Measurements from ENCODE around the gene NFE2L1.

Gene NFE2L1

GRCh38 chr17:48102043-48102750 lies 54.0 kb downstream of the NFE2L1 start:
- H3K4me3 ChIP-seq (ENCODE audit: low read depth, low read length): peak overlapping the region; percentile 69

GRCh38 chr17:48102798-48103715 lies 54.9 kb downstream of the NFE2L1 start:
- 0 out of 2 replicates have a peak, but pooled peaks cover 3% of the 10 kb centered on the region for H3K4me1 ChIP-seq (ENCODE audit: control insufficient read depth, insufficient read depth, low read length)
- H3K27me3 ChIP-seq (ENCODE audit: control insufficient read depth, insufficient read depth, low read length): no peaks in the 10 kb centered on the region
- H3K9ac ChIP-seq (ENCODE audit: low read length): no peak overlapping the region
- H3K9me3 ChIP-seq (ENCODE audit: control insufficient read depth, insufficient read depth, low read depth, low read length): 0 out of 2 replicates have a peak, but pooled peaks cover 3% of the 10 kb centered on the region
- H3K36me3 ChIP-seq (ENCODE audit: control insufficient read depth, insufficient read depth, low read length): no peaks in the 10 kb centered on the region
- H3K4me3 ChIP-seq (ENCODE audit: low read depth, low read length): no peak overlapping the region
- no peak overlapping the region for H3K27ac ChIP-seq (ENCODE audit: low read depth, low read length)

More at GRCh38 chr17:48102043-48102750, 54.0 kb downstream of the NFE2L1 start:
- H3K36me3 ChIP-seq (ENCODE audit: control insufficient read depth, insufficient read depth, low read length): no peaks in the 10 kb centered on the region
- H3K27me3 ChIP-seq (ENCODE audit: control insufficient read depth, insufficient read depth, low read length): no peaks in the 10 kb centered on the region
- H3K4me1 ChIP-seq (ENCODE audit: control insufficient read depth, insufficient read depth, low read length): 0 out of 2 replicates have a peak, but pooled peaks cover 3% of the 10 kb centered on the region
- H3K9ac ChIP-seq (ENCODE audit: low read length): no peak overlapping the region
- no peak overlapping the region for H3K27ac ChIP-seq (ENCODE audit: low read depth, low read length)
- 0 out of 2 replicates have a peak, but pooled peaks cover 3% of the 10 kb centered on the region for H3K9me3 ChIP-seq (ENCODE audit: control insufficient read depth, insufficient read depth, low read depth, low read length)

GRCh38 chr17:48104440-48104839 lies 56.3 kb downstream of the NFE2L1 start:
- H3K9me3 ChIP-seq (ENCODE audit: control insufficient read depth, insufficient read depth, low read depth, low read length): 0 out of 2 replicates have a peak, but pooled peaks cover 3% of the 10 kb centered on the region

GRCh38 chr17:48106802-48107136 lies 58.6 kb downstream of the NFE2L1 start:
- no peaks in the 10 kb centered on the region for H3K36me3 ChIP-seq (ENCODE audit: control insufficient read depth, insufficient read depth, low read length)
- no peak overlapping the region for H3K27ac ChIP-seq (ENCODE audit: low read depth, low read length)
- peaks cover 4% of the 10 kb centered on the region; the same call in 1 of the 2 replicates for H3K4me1 ChIP-seq (ENCODE audit: control insufficient read depth, insufficient read depth, low read length)
- H3K4me3 ChIP-seq (ENCODE audit: low read depth, low read length): peak overlapping the region; percentile 89
- no peaks in the 10 kb centered on the region for H3K27me3 ChIP-seq (ENCODE audit: control insufficient read depth, insufficient read depth, low read length)
- H3K9ac ChIP-seq (ENCODE audit: low read length): peak overlapping the region; percentile 80
- 0 out of 2 replicates have a peak, but pooled peaks cover 3% of the 10 kb centered on the region for H3K9me3 ChIP-seq (ENCODE audit: control insufficient read depth, insufficient read depth, low read depth, low read length)

More at GRCh38 chr17:48104440-48104839, 56.3 kb downstream of the NFE2L1 start:
- Histone ChIP-seq H3K4me1 (ENCODE audit: control insufficient read depth, insufficient read depth, low read length) (peaks cover 6% of the 10 kb centered on the region; the same call in 1 of the 2 replicates), H3K4me3 (ENCODE audit: low read depth, low read length) (no peak overlapping the region), H3K27ac (ENCODE audit: low read depth, low read length) (no peak overlapping the region), H3K36me3 (ENCODE audit: control insufficient read depth, insufficient read depth, low read length) (no peaks in the 10 kb centered on the region), H3K9ac (ENCODE audit: low read length) (no peak overlapping the region), H3K27me3 (ENCODE audit: control insufficient read depth, insufficient read depth, low read length) (no peaks in the 10 kb centered on the region)

GRCh38 chr17:48107137-48108055 lies 59.2 kb downstream of the NFE2L1 start, which contains the start of gene SNX11:
TSS of gene SNX11 (plus strand) at chr17:48107766. CDS start at chr17:48112044, 4,278 bp downstream.
- H3K9ac ChIP-seq (ENCODE audit: low read length): peak within 1 kb of the TSS; percentile 80
- H3K27ac ChIP-seq (ENCODE audit: low read depth, low read length): peak within 1 kb of the TSS; percentile 35
- no peaks in the 10 kb centered on the region for H3K36me3 ChIP-seq (ENCODE audit: control insufficient read depth, insufficient read depth, low read length)
- peaks cover 4% of the 10 kb centered on the region; the same call in 1 of the 2 replicates for H3K4me1 ChIP-seq (ENCODE audit: control insufficient read depth, insufficient read depth, low read length)
- H3K9me3 ChIP-seq (ENCODE audit: control insufficient read depth, insufficient read depth, low read depth, low read length): 0 out of 2 replicates have a peak, but pooled peaks cover 3% of the 10 kb centered on the region
- no peaks in the 10 kb centered on the region for H3K27me3 ChIP-seq (ENCODE audit: control insufficient read depth, insufficient read depth, low read length)
- H3K4me3 ChIP-seq (ENCODE audit: low read depth, low read length): peak within 1 kb of the TSS; percentile 89

GRCh38 chr17:48110761-48111160 lies 62.6 kb downstream of the NFE2L1 start:
- Histone ChIP-seq H3K9me3 (ENCODE audit: control insufficient read depth, insufficient read depth, low read depth, low read length) (no peaks in the 10 kb centered on the region), H3K36me3 (ENCODE audit: control insufficient read depth, insufficient read depth, low read length) (peaks cover 15% of the 10 kb centered on the region), H3K9ac (ENCODE audit: low read length) (no peak overlapping the region), H3K27ac (ENCODE audit: low read depth, low read length) (no peak overlapping the region), H3K4me3 (ENCODE audit: low read depth, low read length) (no peak overlapping the region), H3K4me1 (ENCODE audit: control insufficient read depth, insufficient read depth, low read length) (peaks cover 4% of the 10 kb centered on the region; the same call in 1 of the 2 replicates), H3K27me3 (ENCODE audit: control insufficient read depth, insufficient read depth, low read length) (no peaks in the 10 kb centered on the region)

Measured in HUES6 (cell line).